ENCODE measurements around the gene CCR7.

- TF ChIP-seq CTCF (IDR thresholded peaks at IDR 0.05) (no peak), POLR2A (IDR thresholded peaks at IDR 0.05) (no peak)
Measured at GRCh38 chr17:40554646-40555295, 10.5 kb downstream of the CCR7 start.

All from tibial nerve (tissue), 3 donors.